Measurements from ENCODE around the gene ATP8B4.

DNA sequence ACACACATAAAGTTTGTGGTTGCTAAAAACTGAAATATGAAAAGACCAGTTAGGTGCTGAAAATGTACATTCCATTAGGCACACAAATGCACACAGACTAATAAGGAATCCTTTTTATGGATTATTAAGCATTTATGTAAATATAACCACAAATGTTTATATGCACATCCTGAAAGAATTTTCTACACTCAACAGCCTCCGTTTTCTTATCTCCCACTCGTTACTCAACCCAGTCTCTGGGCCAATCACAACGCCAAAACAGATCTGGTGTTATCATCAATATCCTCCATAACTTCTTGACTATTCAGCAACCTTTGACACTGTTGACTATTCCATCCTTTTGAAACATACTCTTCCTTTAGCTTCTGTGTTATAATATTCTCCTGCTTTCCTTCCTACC, 136.4 kb downstream of the ATP8B4 start:
- TF ChIP-seq, protein P1, sequence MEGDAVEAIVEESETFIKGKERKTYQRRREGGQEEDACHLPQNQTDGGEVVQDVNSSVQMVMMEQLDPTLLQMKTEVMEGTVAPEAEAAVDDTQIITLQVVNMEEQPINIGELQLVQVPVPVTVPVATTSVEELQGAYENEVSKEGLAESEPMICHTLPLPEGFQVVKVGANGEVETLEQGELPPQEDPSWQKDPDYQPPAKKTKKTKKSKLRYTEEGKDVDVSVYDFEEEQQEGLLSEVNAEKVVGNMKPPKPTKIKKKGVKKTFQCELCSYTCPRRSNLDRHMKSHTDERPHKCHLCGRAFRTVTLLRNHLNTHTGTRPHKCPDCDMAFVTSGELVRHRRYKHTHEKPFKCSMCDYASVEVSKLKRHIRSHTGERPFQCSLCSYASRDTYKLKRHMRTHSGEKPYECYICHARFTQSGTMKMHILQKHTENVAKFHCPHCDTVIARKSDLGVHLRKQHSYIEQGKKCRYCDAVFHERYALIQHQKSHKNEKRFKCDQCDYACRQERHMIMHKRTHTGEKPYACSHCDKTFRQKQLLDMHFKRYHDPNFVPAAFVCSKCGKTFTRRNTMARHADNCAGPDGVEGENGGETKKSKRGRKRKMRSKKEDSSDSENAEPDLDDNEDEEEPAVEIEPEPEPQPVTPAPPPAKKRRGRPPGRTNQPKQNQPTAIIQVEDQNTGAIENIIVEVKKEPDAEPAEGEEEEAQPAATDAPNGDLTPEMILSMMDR (IDR thresholded peaks at IDR 0.05; ENCODE audit: insufficient read depth, low read length, poor library complexity, severe bottlenecking): no peak
- no peak for TF ChIP-seq EZH2phosphoT487 (conservative IDR thresholded peaks at IDR 0.05; ENCODE audit: low read length)

Data from SU-DHL-6 (cell line).